Activated CD4-positive, alpha-beta memory T cell treated with anti-CD3 and anti-CD28 coated beads for 36 hours (primary cell): ENCODE results near the gene ZNF765. TPM values are rescaled to one million over a fixed set of nuclear protein-coding genes. Genes with fewer than 3 reads are reported as not detected.
"Not testable (repeated sequence)": the region's sequence is repeated elsewhere in the genome, so short reads cannot be mapped to it uniquely, and the experiment has no call there.

Source experiments
- CTCF ChIA-PET: fragments of 350-600 bp; sonication (Branson Sonifier 250); formaldehyde crosslinking; loops from one replicate; lab custom pipeline; 2021; ENCODE audit warnings: antibody characterized with exemption, inconsistent platforms; lab: Charles Lee
- POLR2A ChIA-PET: fragments of 350-600 bp; sonication (Branson Sonifier 250); formaldehyde crosslinking; loops from one replicate; lab custom pipeline; 2021; ENCODE audit warnings: antibody characterized with exemption; lab: Charles Lee
- DNase-seq: peaks from one replicate; pipeline ENCODE4 v3.0.0-alpha.2; 2020
- H3K27ac Mint-ChIP-seq: one replicate; pipeline ENCODE4 v1.8.0; 2021; ENCODE audit warnings: mixed read lengths
- H3K27me3 Mint-ChIP-seq: one replicate; pipeline ENCODE4 v1.8.0; 2021; ENCODE audit warnings: mixed read lengths
- H3K36me3 Mint-ChIP-seq: one replicate; pipeline ENCODE4 v1.8.0; 2021; ENCODE audit warnings: mixed read lengths
- H3K4me1 Mint-ChIP-seq: one replicate; pipeline ENCODE4 v1.8.0; 2021; ENCODE audit warnings: low read depth, mixed read lengths
- H3K4me3 Mint-ChIP-seq: one replicate; pipeline ENCODE4 v1.8.0; 2021; ENCODE audit warnings: mild to moderate bottlenecking, mixed read lengths
- H3K9me3 Mint-ChIP-seq: one replicate; pipeline ENCODE4 v1.8.0; 2021; ENCODE audit warnings: mixed read lengths
- intact Hi-C: fragments of 100-400 bp; cut with micrococcal nuclease; formaldehyde crosslinking; loops from one replicate; pipeline ENCODE4 v1.15.1; 2023
- total RNA-seq, 2 experiments: library from RNA; stranded (reverse); gene quantifications; one replicate each; pipeline ENCODE4 v1.2.3, GENCODE V29; 2021

Gene ZNF765
- 1 to 10 TPM; 8.2 to 8.7 TPM for total RNA-seq

GRCh38 chr19:53394974-53395839, at the start of gene ZNF765:
ZNF765 (plus strand) TSS chr19:53395149; CDS start chr19:53398016, 2,867 bp downstream.
- Mint-ChIP-seq H3K36me3 (peaks cover 26% of the 10 kb centered on the region), H3K4me3 (peak within 1 kb of the TSS; percentile 90), H3K27ac (peak within 1 kb of the TSS; percentile 80), H3K4me1 (peaks cover 19% of the 10 kb centered on the region), H3K27me3 (no peaks in the 10 kb centered on the region), H3K9me3 (peaks cover 13% of the 10 kb centered on the region)
- ChIA-PET CTCF (interaction anchor here (1.5 to 2.4 kb wide), 2 partner anchors 199 to 352 kb away, joined by 3 to 7 read pairs; no protein-coding TSS in a partner anchor), POLR2A (interaction anchor here (0.6 kb wide), 1 partner anchor 200 kb away, joined by 3 read pairs; no protein-coding TSS in a partner anchor)
- intact Hi-C loops: loop anchor here (1.0 to 10.0 kb wide), 2 partner anchors 140 to 202 kb away; partner anchors contain the start of genes VN1R2, ZNF665 and ZNF677
- peak; percentile 98 for DNase-seq

GRCh38 chr19:53355739-53356138, 39.2 kb upstream of the ZNF765 start:
- H3K27ac Mint-ChIP-seq: no peak overlapping the region
- intact Hi-C loops: no loop called here
- H3K4me3 Mint-ChIP-seq: no peak overlapping the region
- no peaks in the 10 kb centered on the region for H3K4me1 Mint-ChIP-seq
- no peaks in the 10 kb centered on the region for H3K27me3 Mint-ChIP-seq
- DNase-seq: no peak
- POLR2A ChIA-PET: no interaction called here
- H3K9me3 Mint-ChIP-seq: peaks cover 74% of the 10 kb centered on the region
- CTCF ChIA-PET: no interaction called here
- H3K36me3 Mint-ChIP-seq: peaks cover 47% of the 10 kb centered on the region

- no peak for DNase-seq
- peaks cover 27% of the 10 kb centered on the region for H3K36me3 Mint-ChIP-seq
- peaks cover 51% of the 10 kb centered on the region for H3K9me3 Mint-ChIP-seq
- CTCF ChIA-PET: no interaction called here
- no peaks in the 10 kb centered on the region for H3K27me3 Mint-ChIP-seq
- POLR2A ChIA-PET: no interaction called here
- no peak overlapping the region for H3K27ac Mint-ChIP-seq
- H3K4me1 Mint-ChIP-seq: no peaks in the 10 kb centered on the region
- intact Hi-C loops: no loop called here
- no peak overlapping the region for H3K4me3 Mint-ChIP-seq
Observed at GRCh38 chr19:53357821-53358581, 36.9 kb upstream of the ZNF765 start.

- CTCF ChIA-PET: interaction anchor here (2.4 kb wide), 1 partner anchor 164 kb away, joined by 7 read pairs; no protein-coding TSS in a partner anchor
- H3K27me3 Mint-ChIP-seq, intact Hi-C loops, H3K4me1 Mint-ChIP-seq, H3K4me3 Mint-ChIP-seq, DNase-seq, POLR2A ChIA-PET, H3K27ac Mint-ChIP-seq: not testable (repeated sequence)
- H3K9me3 Mint-ChIP-seq: peaks cover 35% of the 10 kb centered on the region
- H3K36me3 Mint-ChIP-seq: peaks cover 15% of the 10 kb centered on the region
Observed at GRCh38 chr19:53360056-53360455, 34.9 kb upstream of the ZNF765 start.

GRCh38 chr19:53365134-53365898, 29.6 kb upstream of the ZNF765 start, which contains the start of gene ZNF525:
ZNF525 (plus strand) TSS chr19:53365705; CDS start chr19:53372282, 6,577 bp downstream.
- H3K36me3 Mint-ChIP-seq: peaks cover 20% of the 10 kb centered on the region
- POLR2A ChIA-PET: no interaction called here

GRCh38 chr19:53365899-53366493, 29.0 kb upstream of the ZNF765 start:
- Mint-ChIP-seq H3K4me3 (peak overlapping the region; percentile 88), H3K4me1 (peaks cover 22% of the 10 kb centered on the region), H3K27ac (peak overlapping the region; percentile 87), H3K36me3 (peaks cover 27% of the 10 kb centered on the region), H3K9me3 (peaks cover 13% of the 10 kb centered on the region), H3K27me3 (no peaks in the 10 kb centered on the region)
- peak; percentile 48 for DNase-seq
- CTCF ChIA-PET: no interaction called here
- POLR2A ChIA-PET: no interaction called here
- intact Hi-C loops: loop anchor here (1.0 to 2.0 kb wide), 2 partner anchors 33 to 173 kb away; partner anchors contain the start of genes ZNF665 and ZNF845

More at GRCh38 chr19:53365134-53365898, 29.6 kb upstream of the ZNF765 start, which contains the start of gene ZNF525:
- Mint-ChIP-seq H3K27me3 (no peaks in the 10 kb centered on the region), H3K9me3 (peaks cover 9% of the 10 kb centered on the region), H3K4me3 (peak within 1 kb of the TSS; percentile 88), H3K27ac (peak within 1 kb of the TSS; percentile 87), H3K4me1 (peaks cover 22% of the 10 kb centered on the region)
- CTCF ChIA-PET: no interaction called here
- peak; percentile 98 for DNase-seq
- intact Hi-C loops: loop anchor here (1.0 to 2.0 kb wide), 2 partner anchors 33 to 172 kb away; partner anchors contain the start of genes ZNF665 and ZNF845

GRCh38 chr19:53372196-53372595, 22.8 kb upstream of the ZNF765 start:
- ChIA-PET CTCF (no interaction called here), POLR2A (no interaction called here)
- intact Hi-C loops: no loop called here
- DNase-seq: no peak
- H3K4me3 Mint-ChIP-seq: no peak overlapping the region
- peaks cover 35% of the 10 kb centered on the region for H3K9me3 Mint-ChIP-seq
- H3K27ac Mint-ChIP-seq: no peak overlapping the region
- H3K27me3 Mint-ChIP-seq: no peaks in the 10 kb centered on the region
- peaks cover 81% of the 10 kb centered on the region for H3K36me3 Mint-ChIP-seq
- H3K4me1 Mint-ChIP-seq: peaks cover 8% of the 10 kb centered on the region

- ChIA-PET CTCF (no interaction called here), POLR2A (no interaction called here)
- Mint-ChIP-seq H3K27me3 (no peaks in the 10 kb centered on the region), H3K9me3 (peaks cover 37% of the 10 kb centered on the region), H3K27ac (no peak overlapping the region), H3K4me3 (no peak overlapping the region), H3K4me1 (no peaks in the 10 kb centered on the region), H3K36me3 (peaks cover 85% of the 10 kb centered on the region)
- intact Hi-C loops: no loop called here
- DNase-seq: no peak
Observed at GRCh38 chr19:53374288-53374687, 20.7 kb upstream of the ZNF765 start.

GRCh38 chr19:53374743-53375142, 20.2 kb upstream of the ZNF765 start:
- no peak overlapping the region for H3K4me3 Mint-ChIP-seq
- no peaks in the 10 kb centered on the region for H3K27me3 Mint-ChIP-seq
- ChIA-PET POLR2A (no interaction called here), CTCF (no interaction called here)
- peaks cover 40% of the 10 kb centered on the region for H3K9me3 Mint-ChIP-seq
- no peak for DNase-seq
- no peak overlapping the region for H3K27ac Mint-ChIP-seq
- H3K36me3 Mint-ChIP-seq: peaks cover 90% of the 10 kb centered on the region
- intact Hi-C loops: no loop called here
- H3K4me1 Mint-ChIP-seq: no peaks in the 10 kb centered on the region

- DNase-seq: no peak
- intact Hi-C loops: no loop called here
- H3K4me1 Mint-ChIP-seq: no peaks in the 10 kb centered on the region
- ChIA-PET CTCF (no interaction called here), POLR2A (no interaction called here)
- H3K27ac Mint-ChIP-seq: no peak overlapping the region
- no peak overlapping the region for H3K4me3 Mint-ChIP-seq
- H3K36me3 Mint-ChIP-seq: peaks cover 96% of the 10 kb centered on the region
- H3K27me3 Mint-ChIP-seq: no peaks in the 10 kb centered on the region
- H3K9me3 Mint-ChIP-seq: peaks cover 78% of the 10 kb centered on the region
Observed at GRCh38 chr19:53381376-53381775, 13.6 kb upstream of the ZNF765 start.

GRCh38 chr19:53388168-53388567, 6.8 kb upstream of the ZNF765 start:
- Mint-ChIP-seq H3K36me3 (peaks cover 59% of the 10 kb centered on the region), H3K4me3 (no peak overlapping the region), H3K27me3 (no peaks in the 10 kb centered on the region), H3K9me3 (peaks cover 72% of the 10 kb centered on the region), H3K4me1 (no peaks in the 10 kb centered on the region), H3K27ac (no peak overlapping the region)
- POLR2A ChIA-PET: no interaction called here
- CTCF ChIA-PET: no interaction called here
- intact Hi-C loops: no loop called here
- no peak for DNase-seq
